Measurements from ENCODE around the gene ERCC2.

ERCC2 gene

DNA sequence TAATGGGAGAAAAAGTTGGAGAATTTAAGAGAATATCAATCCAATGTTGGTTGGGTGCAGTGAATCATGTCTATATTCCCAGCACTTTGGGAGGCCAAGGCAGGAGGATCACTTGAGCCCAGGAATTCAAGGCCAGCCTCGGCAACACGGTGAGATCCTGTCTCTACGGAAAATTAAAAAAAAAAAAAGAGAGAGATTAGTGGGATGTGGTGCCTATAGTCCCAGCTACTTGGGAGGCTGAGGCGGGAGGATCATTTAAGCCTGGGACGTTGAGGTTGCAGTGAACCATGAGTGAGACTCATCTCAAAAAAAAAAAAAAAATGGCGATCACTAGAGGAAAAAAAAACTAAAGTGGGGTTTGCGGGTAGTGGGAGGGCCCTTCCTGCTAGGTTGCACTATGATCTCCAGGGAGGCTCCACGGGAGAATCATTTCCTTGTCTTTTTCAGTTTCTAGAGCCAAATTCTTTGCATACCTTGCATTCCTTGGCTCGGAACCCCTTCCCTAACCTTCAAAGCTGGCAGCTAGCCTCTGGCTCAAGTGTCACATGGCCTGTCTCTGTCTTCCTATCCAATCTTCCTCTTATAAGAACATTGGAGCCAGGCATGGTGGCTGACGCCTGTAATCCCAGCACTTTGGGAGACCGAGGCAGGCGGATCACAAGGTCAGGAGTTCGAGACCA lies 5.8 kb upstream of the ERCC2 start:
- DNase-seq (ENCODE audit: low read depth): peak; percentile 80
- no peak overlapping the region for H3K4me3 ChIP-seq (ENCODE audit: low read length)
- TF ChIP-seq, protein P1, sequence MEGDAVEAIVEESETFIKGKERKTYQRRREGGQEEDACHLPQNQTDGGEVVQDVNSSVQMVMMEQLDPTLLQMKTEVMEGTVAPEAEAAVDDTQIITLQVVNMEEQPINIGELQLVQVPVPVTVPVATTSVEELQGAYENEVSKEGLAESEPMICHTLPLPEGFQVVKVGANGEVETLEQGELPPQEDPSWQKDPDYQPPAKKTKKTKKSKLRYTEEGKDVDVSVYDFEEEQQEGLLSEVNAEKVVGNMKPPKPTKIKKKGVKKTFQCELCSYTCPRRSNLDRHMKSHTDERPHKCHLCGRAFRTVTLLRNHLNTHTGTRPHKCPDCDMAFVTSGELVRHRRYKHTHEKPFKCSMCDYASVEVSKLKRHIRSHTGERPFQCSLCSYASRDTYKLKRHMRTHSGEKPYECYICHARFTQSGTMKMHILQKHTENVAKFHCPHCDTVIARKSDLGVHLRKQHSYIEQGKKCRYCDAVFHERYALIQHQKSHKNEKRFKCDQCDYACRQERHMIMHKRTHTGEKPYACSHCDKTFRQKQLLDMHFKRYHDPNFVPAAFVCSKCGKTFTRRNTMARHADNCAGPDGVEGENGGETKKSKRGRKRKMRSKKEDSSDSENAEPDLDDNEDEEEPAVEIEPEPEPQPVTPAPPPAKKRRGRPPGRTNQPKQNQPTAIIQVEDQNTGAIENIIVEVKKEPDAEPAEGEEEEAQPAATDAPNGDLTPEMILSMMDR (conservative IDR thresholded peaks at IDR 0.05; ENCODE audit: low read depth, low read length): no peak

DNA sequence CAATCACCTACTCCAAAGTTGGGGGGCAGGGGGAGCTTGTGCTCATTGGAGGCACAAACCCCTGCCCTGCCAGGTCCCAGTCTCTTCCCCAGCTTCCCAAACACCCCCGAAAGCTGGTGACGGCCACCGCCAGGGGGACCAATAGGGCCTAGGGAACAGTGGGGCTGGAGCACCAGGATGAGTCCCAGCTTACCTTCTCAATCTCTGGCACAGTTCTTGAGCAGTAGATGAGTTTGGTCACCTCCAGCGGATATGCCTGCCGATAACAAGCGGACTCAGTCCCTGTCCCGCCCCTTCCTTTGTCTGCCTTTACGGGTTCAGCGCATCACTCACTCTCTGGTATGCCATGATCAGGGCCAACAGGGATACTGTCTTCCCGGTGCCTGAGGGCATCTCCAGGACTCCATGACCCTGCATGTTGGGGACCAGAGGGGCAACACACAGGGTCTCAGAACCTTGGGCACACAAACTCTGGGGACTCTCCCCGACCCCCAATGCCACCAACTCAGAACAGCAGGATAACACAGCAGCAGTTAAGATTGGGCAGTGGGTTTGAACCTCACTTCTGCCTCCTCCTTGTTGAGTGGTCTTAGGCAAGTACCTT lies 1.5 kb downstream of the ERCC2 start:
- H3K4me3 ChIP-seq (ENCODE audit: low read length): no peak overlapping the region
- DNase-seq (ENCODE audit: low read depth): no peak
- TF ChIP-seq, protein P1 (conservative IDR thresholded peaks at IDR 0.05; ENCODE audit: low read depth, low read length): no peak

DNA sequence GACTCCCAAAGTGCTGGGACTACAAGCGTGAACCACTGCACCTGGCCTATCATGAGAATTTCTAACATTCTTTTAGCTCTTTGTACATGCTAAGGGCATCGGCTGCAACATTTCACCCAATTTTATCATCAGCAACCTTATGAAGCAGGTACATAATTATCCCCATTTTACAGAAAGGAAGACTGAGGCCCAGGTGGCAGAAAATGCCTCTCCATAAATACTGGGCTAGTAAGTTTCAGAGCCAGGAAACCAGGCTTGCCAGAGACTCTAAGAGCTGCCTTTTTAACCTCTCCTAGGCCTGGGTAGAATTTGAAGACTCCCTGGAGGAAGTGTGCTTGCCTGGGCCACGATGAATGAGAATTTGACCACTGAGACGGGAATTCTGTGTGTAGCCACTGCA lies 2.2 kb downstream of the ERCC2 start:
- DNase-seq (ENCODE audit: low read depth): no peak
- H3K4me3 ChIP-seq (ENCODE audit: low read length): no peak overlapping the region
- TF ChIP-seq, protein P1 (conservative IDR thresholded peaks at IDR 0.05; ENCODE audit: low read depth, low read length): no peak

DNA sequence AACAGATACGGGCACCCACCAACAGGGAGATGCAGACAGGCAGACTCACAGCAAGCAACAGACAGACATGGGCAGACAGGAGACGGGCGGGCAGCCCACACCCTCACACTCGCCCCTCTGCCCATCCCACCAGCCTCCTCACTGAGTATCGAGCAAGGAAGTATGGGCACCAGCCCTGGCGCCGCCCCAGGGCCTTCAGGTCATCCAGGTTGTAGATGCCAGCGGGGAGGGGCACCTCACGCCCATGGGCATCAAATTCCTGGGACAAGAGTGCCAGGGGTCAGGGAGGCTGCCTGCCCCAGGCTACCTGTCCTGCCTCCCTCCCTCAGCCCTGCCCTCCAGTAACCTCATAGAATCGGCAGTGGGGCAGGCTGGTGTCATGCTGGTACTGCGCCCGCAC lies 5.7 kb downstream of the ERCC2 start:
- DNase-seq (ENCODE audit: low read depth): no peak
- H3K4me3 ChIP-seq (ENCODE audit: low read length): no peak overlapping the region
- TF ChIP-seq, protein P1 (conservative IDR thresholded peaks at IDR 0.05; ENCODE audit: low read depth, low read length): no peak

DNA sequence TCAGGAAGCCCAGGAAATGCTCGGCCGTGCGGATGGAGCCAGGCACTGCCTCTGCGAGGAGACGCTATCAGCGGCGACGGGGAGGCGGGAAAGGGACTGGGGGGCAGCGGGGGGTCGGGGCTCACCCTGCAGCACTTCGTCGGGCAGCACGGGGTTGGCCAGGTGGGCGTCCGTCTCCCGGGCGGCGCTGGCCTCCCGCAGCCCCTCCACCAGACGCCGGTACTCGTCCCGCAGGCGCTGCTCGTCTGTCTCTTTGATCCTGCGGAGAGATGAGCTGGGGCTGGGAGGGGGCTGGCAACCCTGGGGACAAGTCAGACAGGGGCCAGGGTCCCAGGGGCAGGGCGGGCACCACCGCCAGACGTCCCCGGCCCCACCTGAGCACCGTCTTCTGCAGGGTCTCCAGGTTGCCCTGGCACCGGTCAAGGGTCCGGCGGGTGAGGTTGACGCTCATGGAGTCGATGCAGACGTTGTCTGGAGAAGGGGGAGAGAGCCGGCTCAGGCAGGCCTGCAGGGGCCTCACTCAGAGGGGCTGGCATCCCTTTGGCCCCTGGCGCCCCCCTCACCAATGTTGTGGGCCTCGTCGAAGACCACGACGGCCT lies 6.4 kb downstream of the ERCC2 start:
- no peak for DNase-seq (ENCODE audit: low read depth)
- H3K4me3 ChIP-seq (ENCODE audit: low read length): no peak overlapping the region
- TF ChIP-seq, protein P1 (conservative IDR thresholded peaks at IDR 0.05; ENCODE audit: low read depth, low read length): no peak

DNA sequence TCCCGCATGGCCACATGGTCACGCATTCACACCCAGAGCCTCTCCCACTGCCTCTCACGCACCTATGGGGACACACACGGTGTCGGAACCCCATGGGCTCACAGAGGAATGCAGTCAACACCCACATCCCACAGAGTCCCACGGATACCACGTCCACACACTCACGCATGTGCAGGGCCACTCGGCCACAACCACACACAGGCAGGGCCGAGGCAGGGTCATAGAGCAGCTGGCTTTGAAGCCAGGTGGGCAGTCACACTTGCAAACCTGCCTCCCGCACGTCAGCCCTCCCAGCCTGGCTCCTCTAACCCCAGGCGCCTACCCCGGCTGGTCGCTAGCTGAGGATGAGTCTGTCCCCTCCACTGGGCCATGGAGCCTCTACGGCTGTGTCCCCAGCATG lies 8.1 kb downstream of the ERCC2 start:
- H3K4me3 ChIP-seq (ENCODE audit: low read length): no peak overlapping the region
- TF ChIP-seq, protein P1 (conservative IDR thresholded peaks at IDR 0.05; ENCODE audit: low read depth, low read length): no peak
- no peak for DNase-seq (ENCODE audit: low read depth)

DNA sequence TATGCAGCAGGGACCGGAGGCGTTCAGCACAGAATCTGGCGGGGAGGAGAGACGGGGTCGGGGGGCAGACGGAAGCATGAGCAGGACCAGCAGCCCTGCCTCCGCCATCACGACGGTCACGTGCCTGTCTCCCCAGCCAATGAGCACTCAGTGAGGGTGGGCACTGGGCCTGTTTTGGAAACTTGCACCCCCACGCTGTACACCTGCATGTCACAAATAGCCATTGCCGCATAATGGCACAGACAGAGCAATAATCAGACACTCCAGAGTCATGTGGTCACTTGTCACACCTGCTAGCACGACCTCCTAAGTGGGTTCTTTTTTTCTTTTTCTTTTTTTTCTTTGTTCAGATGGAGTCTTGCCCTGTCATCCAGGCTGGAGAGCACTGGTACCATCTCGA lies 8.8 kb downstream of the ERCC2 start:
- TF ChIP-seq, protein P1 (conservative IDR thresholded peaks at IDR 0.05; ENCODE audit: low read depth, low read length): no peak
- no peak overlapping the region for H3K4me3 ChIP-seq (ENCODE audit: low read length)
- no peak for DNase-seq (ENCODE audit: low read depth)

All from retinal pigment epithelial cell (primary cell).